ENCODE data around the gene KCNN2.

KCNN2 gene

DNA sequence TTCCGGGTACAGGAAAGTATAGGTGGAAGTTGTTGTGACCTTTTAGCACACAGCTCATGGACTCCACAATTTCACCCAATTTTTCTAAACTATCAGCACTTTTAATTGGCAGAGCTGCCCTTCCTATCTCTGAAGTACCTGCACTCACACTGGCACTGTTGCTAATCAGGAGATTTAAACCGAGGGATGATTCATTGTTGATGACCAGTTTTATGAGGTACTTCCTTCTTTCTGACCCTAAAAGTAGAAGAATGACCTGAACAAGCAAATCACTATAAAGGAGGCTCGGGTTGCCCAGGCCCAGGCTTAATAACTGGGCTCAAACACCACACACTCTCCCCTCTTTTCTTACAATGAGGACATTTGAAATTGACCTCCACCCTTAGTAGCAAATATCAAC is 105.9 kb downstream of the KCNN2 start:
- TF ChIP-seq POLR2A (IDR thresholded peaks at IDR 0.05; ENCODE audit: low read depth, low read length) = no peak
- DNase-seq (ENCODE audit: insufficient read length, low spot score) = no peak
- no peak for FAIRE-seq

GRCh38 chr5:114469372-114469771 is 107.5 kb downstream of the KCNN2 start:
- FAIRE-seq (no peak), DNase-seq (ENCODE audit: insufficient read length, low spot score) (no peak)
- no peak for TF ChIP-seq POLR2A (IDR thresholded peaks at IDR 0.05; ENCODE audit: low read depth, low read length)

DNA sequence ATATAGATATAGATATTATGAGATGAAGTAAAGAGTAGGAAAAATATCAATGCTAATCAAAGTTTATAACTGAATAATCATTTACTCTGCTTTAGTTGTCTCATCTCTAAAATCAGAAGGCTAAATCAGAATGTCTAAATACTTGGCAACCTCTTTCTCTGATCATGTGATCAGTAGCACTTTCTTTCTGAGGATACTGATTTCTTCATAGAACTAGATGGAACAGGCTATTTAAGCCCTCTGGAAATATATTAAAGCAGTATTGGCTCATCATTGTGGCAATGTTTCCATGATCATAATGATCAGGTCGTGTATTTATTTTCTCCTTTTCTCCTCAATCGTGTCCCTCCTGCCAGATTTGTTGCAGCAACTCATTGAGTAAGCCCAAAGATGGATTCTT is 109.7 kb downstream of the KCNN2 start:
- DNase-seq (ENCODE audit: insufficient read length, low spot score) (no peak), FAIRE-seq (no peak)
- no peak for TF ChIP-seq POLR2A (IDR thresholded peaks at IDR 0.05; ENCODE audit: low read depth, low read length)

DNA sequence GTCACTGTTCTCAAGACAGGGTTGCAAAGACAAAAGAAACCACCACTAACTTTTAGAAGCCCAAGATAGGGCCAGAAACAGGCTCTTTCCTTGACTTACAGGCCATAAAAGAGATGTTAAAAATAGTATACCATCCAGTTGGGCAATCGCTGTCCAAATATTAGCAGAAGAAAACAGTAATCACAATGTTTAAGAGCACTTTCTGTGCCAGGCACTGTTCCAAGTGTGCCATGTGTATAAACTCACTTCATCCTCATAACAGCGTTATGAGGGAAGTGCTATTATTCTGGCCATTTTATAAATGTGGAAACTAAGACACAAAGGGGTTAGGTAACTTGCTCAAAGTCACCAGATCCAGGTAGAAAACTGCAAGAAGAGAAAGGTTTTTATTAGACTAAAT is 111.7 kb downstream of the KCNN2 start:
- no peak for TF ChIP-seq POLR2A (IDR thresholded peaks at IDR 0.05; ENCODE audit: low read depth, low read length)
- DNase-seq (ENCODE audit: insufficient read length, low spot score) (no peak), FAIRE-seq (no peak)

GRCh38 chr5:114477816-114478334 is 116.0 kb downstream of the KCNN2 start:
- TF ChIP-seq POLR2A (IDR thresholded peaks at IDR 0.05; ENCODE audit: low read depth, low read length) = no peak
- DNase-seq (ENCODE audit: insufficient read length, low spot score) (no peak), FAIRE-seq (no peak)

GRCh38 chr5:114500756-114501155 is 138.9 kb downstream of the KCNN2 start:
- no peak for TF ChIP-seq POLR2A (IDR thresholded peaks at IDR 0.05; ENCODE audit: low read depth, low read length)
- DNase-seq (ENCODE audit: insufficient read length, low spot score) = no peak
- no peak for FAIRE-seq

- DNase-seq (ENCODE audit: insufficient read length, low spot score) (no peak), FAIRE-seq (no peak)
- no peak for TF ChIP-seq POLR2A (IDR thresholded peaks at IDR 0.05; ENCODE audit: low read depth, low read length)
These were observed 142.7 kb downstream of the KCNN2 start for GRCh38 chr5:114504560-114504959.

DNA sequence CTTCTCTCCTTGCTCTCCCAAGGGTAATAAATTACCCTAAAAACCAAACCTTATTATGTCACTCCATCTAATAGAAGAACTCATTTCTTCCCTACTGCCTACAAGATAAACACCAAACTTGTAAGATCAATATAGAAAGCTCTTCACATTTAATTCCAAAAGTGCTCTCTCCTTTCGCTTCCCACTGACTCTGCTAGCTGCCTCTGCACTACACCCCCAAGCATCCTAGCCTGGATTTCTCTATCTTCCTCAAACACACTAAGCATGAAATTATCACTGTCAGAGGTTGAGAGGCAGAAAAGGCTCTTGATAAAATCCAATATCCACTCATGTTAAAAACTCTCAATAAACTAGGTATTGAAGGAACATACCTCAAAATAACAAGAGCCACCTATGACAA is 162.4 kb downstream of the KCNN2 start:
- no peak for TF ChIP-seq POLR2A (IDR thresholded peaks at IDR 0.05; ENCODE audit: low read depth, low read length)
- DNase-seq (ENCODE audit: insufficient read length, low spot score) = no peak
- FAIRE-seq = no peak

GRCh38 chr5:114544561-114544960 is 182.7 kb downstream of the KCNN2 start:
- no peak for FAIRE-seq
- no peak for TF ChIP-seq POLR2A (IDR thresholded peaks at IDR 0.05; ENCODE audit: low read depth, low read length)
- no peak for DNase-seq (ENCODE audit: insufficient read length, low spot score)
